DOHH2 (cell line): ENCODE results near the gene FBLN7.

Experiments
- H3F3A ChIP-seq: fragments of 200-600 bp; sonication (generic), shearing (Covaris generic); 2 replicates; pipeline ENCODE4 v1.6.0; 2016; ENCODE audit warnings: antibody characterized with exemption, mild to moderate bottlenecking; ENCODE audit not compliant: control insufficient read depth, insufficient read depth
- H3K27ac ChIP-seq: fragments of 200-600 bp; sonication (generic); 2 replicates; pipeline ENCODE4 v1.5.1; 2014; ENCODE audit warnings: low read depth, mild to moderate bottlenecking, low read length, moderate library complexity
- H3K27me3 ChIP-seq: fragments of 200-600 bp; sonication (generic); 2 replicates; pipeline ENCODE4 v1.6.1; 2014; ENCODE audit warnings: mild to moderate bottlenecking, low read length, mixed read lengths; ENCODE audit not compliant: control insufficient read depth
- H3K36me3 ChIP-seq: fragments of 200-600 bp; sonication (generic); 2 replicates; pipeline ENCODE4 v1.6.1; 2014; ENCODE audit warnings: mild to moderate bottlenecking, low read length, moderate library complexity, mixed read lengths; ENCODE audit not compliant: control insufficient read depth
- H3K4me1 ChIP-seq: fragments of 200-600 bp; sonication (generic); 2 replicates; pipeline ENCODE4 v1.6.1; 2014; ENCODE audit warnings: mild to moderate bottlenecking, low read length, mixed read lengths; ENCODE audit not compliant: control insufficient read depth
- H3K4me2 ChIP-seq: fragments of 200-600 bp; sonication (generic); 2 replicates; pipeline ENCODE4 v1.6.0; 2014; ENCODE audit warnings: mild to moderate bottlenecking, low read length, moderate library complexity
- H3K4me3 ChIP-seq: fragments of 200-600 bp; sonication (generic); 2 replicates; pipeline ENCODE4 v1.5.1; 2014; ENCODE audit warnings: mild to moderate bottlenecking, low read length, mixed read lengths
- H3K79me2 ChIP-seq: fragments of 200-600 bp; sonication (generic); 2 replicates; pipeline ENCODE4 v1.6.1; 2014; ENCODE audit warnings: mild to moderate bottlenecking, low read length, mixed read lengths; ENCODE audit not compliant: control insufficient read depth
- H3K9me2 ChIP-seq: fragments of 200-600 bp; sonication (generic); replicated peaks from 2 replicates; pipeline ENCODE4 v1.6.1; 2014; ENCODE audit warnings: mild to moderate bottlenecking, low read length, mixed read lengths; ENCODE audit not compliant: control insufficient read depth
- H3K9me3 ChIP-seq: fragments of 200-600 bp; sonication (generic); 2 replicates; pipeline ENCODE4 v1.6.1; 2014; ENCODE audit warnings: antibody characterized with exemption, low read length, mixed read lengths; ENCODE audit not compliant: control insufficient read depth, insufficient read depth
- H4K20me1 ChIP-seq: fragments of 200-600 bp; sonication (generic); 2 replicates; pipeline ENCODE4 v1.6.0; 2014; ENCODE audit warnings: low read depth, mild to moderate bottlenecking, antibody characterized with exemption, low read length, moderate library complexity; ENCODE audit not compliant: control insufficient read depth, insufficient read depth
- EZH2phosphoT487 ChIP-seq: fragments of 200-600 bp; sonication (generic); IDR thresholded peaks from 2 replicates; pipeline ENCODE4 v1.6.1; 2017; ENCODE audit warnings: borderline replicate concordance, mild to moderate bottlenecking, antibody characterized with exemption, low read length, moderate library complexity, mixed read lengths
- TF ChIP-seq, protein P1 (sequence below): fragments of 200-600 bp; sonication (generic); IDR thresholded peaks from one replicate; pipeline ENCODE4 v1.5.1; 2014; ENCODE audit warnings: antibody characterized with exemption, mild to moderate bottlenecking, low read depth, low read length; ENCODE audit not compliant: poor library complexity, severe bottlenecking

FBLN7 gene

DNA sequence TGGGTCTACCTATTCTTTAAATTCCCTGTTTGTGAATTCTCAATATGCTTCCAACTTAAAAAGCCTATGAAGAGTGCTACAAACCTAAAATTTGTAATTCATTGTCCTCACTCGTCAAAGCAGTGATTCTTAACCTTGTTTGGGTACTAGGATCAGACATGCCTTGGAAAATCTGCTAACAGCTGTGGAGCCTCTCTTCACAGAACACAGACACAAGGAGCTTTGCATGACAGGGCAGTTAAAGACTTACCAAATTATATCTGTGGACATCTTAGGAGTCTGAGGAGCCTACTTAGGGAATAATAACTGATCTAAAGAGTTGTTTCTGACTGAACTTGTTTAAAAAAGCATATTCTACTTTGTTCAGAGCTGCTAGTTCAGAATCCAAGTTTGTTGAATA lies 45.0 kb upstream of the FBLN7 start:
- H3K9me3 ChIP-seq: no peaks in the 10 kb centered on the region
- TF ChIP-seq, protein P1, sequence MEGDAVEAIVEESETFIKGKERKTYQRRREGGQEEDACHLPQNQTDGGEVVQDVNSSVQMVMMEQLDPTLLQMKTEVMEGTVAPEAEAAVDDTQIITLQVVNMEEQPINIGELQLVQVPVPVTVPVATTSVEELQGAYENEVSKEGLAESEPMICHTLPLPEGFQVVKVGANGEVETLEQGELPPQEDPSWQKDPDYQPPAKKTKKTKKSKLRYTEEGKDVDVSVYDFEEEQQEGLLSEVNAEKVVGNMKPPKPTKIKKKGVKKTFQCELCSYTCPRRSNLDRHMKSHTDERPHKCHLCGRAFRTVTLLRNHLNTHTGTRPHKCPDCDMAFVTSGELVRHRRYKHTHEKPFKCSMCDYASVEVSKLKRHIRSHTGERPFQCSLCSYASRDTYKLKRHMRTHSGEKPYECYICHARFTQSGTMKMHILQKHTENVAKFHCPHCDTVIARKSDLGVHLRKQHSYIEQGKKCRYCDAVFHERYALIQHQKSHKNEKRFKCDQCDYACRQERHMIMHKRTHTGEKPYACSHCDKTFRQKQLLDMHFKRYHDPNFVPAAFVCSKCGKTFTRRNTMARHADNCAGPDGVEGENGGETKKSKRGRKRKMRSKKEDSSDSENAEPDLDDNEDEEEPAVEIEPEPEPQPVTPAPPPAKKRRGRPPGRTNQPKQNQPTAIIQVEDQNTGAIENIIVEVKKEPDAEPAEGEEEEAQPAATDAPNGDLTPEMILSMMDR: no peak
- no peak for TF ChIP-seq EZH2phosphoT487
- H3K36me3 ChIP-seq: peaks cover 29% of the 10 kb centered on the region
- H3F3A ChIP-seq: no peaks in the 10 kb centered on the region
- no peaks in the 10 kb centered on the region for H4K20me1 ChIP-seq
- H3K79me2 ChIP-seq: no peaks in the 10 kb centered on the region
- H3K4me2 ChIP-seq: no peak overlapping the region
- peaks cover under 1% of the 10 kb centered on the region for H3K4me1 ChIP-seq
- no peak overlapping the region for H3K4me3 ChIP-seq
- H3K27ac ChIP-seq: no peak overlapping the region
- no peaks in the 10 kb centered on the region for H3K9me2 ChIP-seq
- H3K27me3 ChIP-seq: no peaks in the 10 kb centered on the region

DNA sequence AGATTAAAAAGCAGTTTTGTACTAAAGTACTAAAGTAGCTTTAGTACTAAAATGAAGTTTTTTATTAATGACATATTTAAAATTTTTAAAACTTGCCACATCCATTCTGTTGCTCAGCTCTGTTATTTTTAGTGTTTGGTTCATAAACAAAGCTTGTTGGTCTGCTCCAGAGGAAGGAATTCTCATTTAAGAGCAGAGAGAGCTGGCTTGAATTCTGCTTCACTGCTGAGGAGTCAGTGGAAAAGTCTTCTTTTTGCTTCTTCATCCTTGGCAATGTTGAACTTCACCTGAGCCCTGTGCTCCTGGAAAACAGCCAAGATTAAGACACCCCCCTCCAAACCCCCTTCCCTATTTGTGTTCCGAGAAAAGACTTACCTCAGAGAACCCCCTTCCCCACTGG lies 42.5 kb upstream of the FBLN7 start:
- H3K27ac ChIP-seq: no peak overlapping the region
- H3K36me3 ChIP-seq: peaks cover 21% of the 10 kb centered on the region
- H3K9me2 ChIP-seq: no peaks in the 10 kb centered on the region
- no peaks in the 10 kb centered on the region for H3K27me3 ChIP-seq
- H3K79me2 ChIP-seq: no peaks in the 10 kb centered on the region
- no peak overlapping the region for H3K4me3 ChIP-seq
- H3F3A ChIP-seq: no peaks in the 10 kb centered on the region
- no peaks in the 10 kb centered on the region for H3K9me3 ChIP-seq
- no peak overlapping the region for H3K4me2 ChIP-seq
- H4K20me1 ChIP-seq: no peaks in the 10 kb centered on the region
- no peak for TF ChIP-seq EZH2phosphoT487
- TF ChIP-seq, protein P1: no peak
- no peaks in the 10 kb centered on the region for H3K4me1 ChIP-seq

DNA sequence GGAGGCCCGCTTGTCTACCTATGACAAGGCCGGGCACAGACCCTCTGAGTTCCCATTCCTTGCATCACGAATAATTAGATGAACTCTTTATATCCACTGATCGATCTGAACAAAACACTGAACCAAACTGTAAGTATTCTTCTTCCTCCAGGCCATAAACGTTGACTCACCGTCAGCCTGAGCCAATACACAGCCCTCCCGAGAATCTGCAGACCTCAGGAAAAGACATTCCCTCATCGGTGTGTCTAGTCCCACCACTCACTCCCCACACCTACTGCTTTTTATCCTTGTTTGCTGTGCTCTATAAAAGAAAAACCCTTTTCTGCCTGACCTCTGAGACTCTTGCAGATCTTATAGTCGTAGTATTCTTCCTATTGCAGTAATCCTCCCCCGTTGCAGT lies 42.1 kb upstream of the FBLN7 start:
- H3K79me2 ChIP-seq: no peaks in the 10 kb centered on the region
- H4K20me1 ChIP-seq: no peaks in the 10 kb centered on the region
- H3K4me2 ChIP-seq: no peak overlapping the region
- peaks cover 22% of the 10 kb centered on the region for H3K36me3 ChIP-seq
- H3K4me1 ChIP-seq: no peaks in the 10 kb centered on the region
- no peaks in the 10 kb centered on the region for H3K9me2 ChIP-seq
- no peaks in the 10 kb centered on the region for H3F3A ChIP-seq
- no peaks in the 10 kb centered on the region for H3K27me3 ChIP-seq
- H3K9me3 ChIP-seq: no peaks in the 10 kb centered on the region
- no peak overlapping the region for H3K4me3 ChIP-seq
- H3K27ac ChIP-seq: no peak overlapping the region
- TF ChIP-seq, protein P1: no peak
